ENCODE measurements around the gene FAM234B.

- TF ChIP-seq CTCF (IDR thresholded peaks at IDR 0.05; ENCODE audit: low read depth, low read length): no peak
- TF ChIP-seq EZH2phosphoT487 (IDR thresholded peaks at IDR 0.05; ENCODE audit: low read depth): no peak
These were observed 35.3 kb upstream of the FAM234B start for GRCh38 chr12:13008741-13009380.

Data from OCI-LY3 (cell line).